ENCODE measurements around the gene PDZD2.

Gene PDZD2

GRCh38 chr5:31638748-31639418 lies at the start of gene PDZD2:
PDZD2 (plus strand) TSS chr5:31639131.
- no peaks in the 10 kb centered on the region for H3K36me3 ChIP-seq (replicated peaks; ENCODE audit: insufficient read depth, low read length)
- no peak within 1 kb of the TSS for H3K27ac ChIP-seq (ENCODE audit: low read length)
- peak; percentile 74 for DNase-seq
- no peaks in the 10 kb centered on the region for H3F3A ChIP-seq (ENCODE audit: insufficient read depth, low read length)
- TF ChIP-seq CTCF (IDR thresholded peaks at IDR 0.05; ENCODE audit: low read length), result peak; percentile 51
- TF ChIP-seq EZH2 (optimal IDR thresholded peaks at IDR 0.05; ENCODE audit: low read depth, low read length), result no peak
- H4K20me1 ChIP-seq (ENCODE audit: insufficient read depth, low read length), result no peaks in the 10 kb centered on the region
- no peaks in the 10 kb centered on the region for H3K9me2 ChIP-seq (replicated peaks; ENCODE audit: insufficient read depth, low read length)
- H3K4me1 ChIP-seq (ENCODE audit: low read length), result no peaks in the 10 kb centered on the region
- H3K9me3 ChIP-seq (replicated peaks; ENCODE audit: insufficient read depth, low read length), result no peaks in the 10 kb centered on the region
- no peaks in the 10 kb centered on the region for H3K79me2 ChIP-seq (ENCODE audit: low read length)
- no peaks in the 10 kb centered on the region for H3K27me3 ChIP-seq (replicated peaks; ENCODE audit: insufficient read depth, low read length)
- H3K9ac ChIP-seq (ENCODE audit: low read length), result peak within 1 kb of the TSS; percentile 67; the same call in 1 of the 2 replicates
- peak within 1 kb of the TSS; percentile 95 for H2AFZ ChIP-seq (ENCODE audit: low read length)
- peak within 1 kb of the TSS; percentile 91 for H3K4me2 ChIP-seq (ENCODE audit: low read depth, low read length)
- peak within 1 kb of the TSS; percentile 87 for H3K4me3 ChIP-seq (ENCODE audit: low read length)

DNA sequence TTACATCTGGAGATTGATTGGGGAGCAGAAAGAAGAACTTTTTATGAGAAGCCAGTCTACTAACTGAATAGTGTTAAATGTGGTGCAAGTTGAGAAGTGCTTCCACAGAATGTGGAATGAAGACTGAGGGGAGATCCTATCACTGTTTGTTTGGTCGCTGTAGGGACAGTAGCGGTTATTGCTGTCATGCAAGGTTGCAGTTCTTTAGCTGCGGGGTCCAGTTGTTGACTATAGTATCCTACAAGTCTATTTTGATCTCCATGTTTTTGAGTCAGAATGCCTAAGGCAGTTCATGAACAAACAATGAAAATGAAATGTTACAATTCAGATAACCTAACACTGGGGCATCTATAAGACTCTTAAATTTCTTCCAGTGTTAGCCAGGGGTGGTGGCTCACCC lies 45.3 kb upstream of the PDZD2 start:
- TF ChIP-seq EZH2phosphoT487 (IDR thresholded peaks at IDR 0.05; ENCODE audit: low read length), result no peak
- H3K9me3 ChIP-seq (replicated peaks; ENCODE audit: insufficient read depth, low read length), result no peaks in the 10 kb centered on the region

DNA sequence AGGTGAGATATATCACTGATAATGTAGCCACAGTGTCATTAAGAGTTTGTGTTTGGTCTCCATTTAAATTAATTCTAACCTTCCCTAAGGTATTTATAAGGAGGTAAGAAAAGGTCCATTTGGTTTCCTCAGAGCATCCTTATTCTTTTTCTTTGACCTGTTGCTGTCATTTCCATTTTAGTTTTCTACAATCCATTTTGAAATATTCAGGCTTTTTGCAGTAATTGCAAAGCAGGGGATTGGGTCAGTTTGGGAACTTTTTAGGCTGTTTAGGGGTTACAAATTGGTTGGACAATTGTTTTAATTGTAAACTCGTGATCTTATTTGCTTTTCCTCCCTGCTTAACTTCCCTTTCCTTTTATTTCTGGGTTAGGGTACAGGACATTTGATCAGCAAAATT lies 42.6 kb upstream of the PDZD2 start:
- Histone ChIP-seq H3K4me3 (ENCODE audit: low read length) (no peak overlapping the region), H3K9me2 (replicated peaks; ENCODE audit: insufficient read depth, low read length) (no peaks in the 10 kb centered on the region), H3K4me1 (ENCODE audit: low read length) (no peaks in the 10 kb centered on the region), H3K36me3 (replicated peaks; ENCODE audit: insufficient read depth, low read length) (no peaks in the 10 kb centered on the region), H3K27me3 (replicated peaks; ENCODE audit: insufficient read depth, low read length) (no peaks in the 10 kb centered on the region), H3K9ac (ENCODE audit: low read length) (no peak overlapping the region), H4K20me1 (ENCODE audit: insufficient read depth, low read length) (no peaks in the 10 kb centered on the region), H3F3A (ENCODE audit: insufficient read depth, low read length) (no peaks in the 10 kb centered on the region), H2AFZ (ENCODE audit: low read length) (no peak overlapping the region), H3K9me3 (replicated peaks; ENCODE audit: insufficient read depth, low read length) (no peaks in the 10 kb centered on the region), H3K4me2 (ENCODE audit: low read depth, low read length) (no peak overlapping the region), H3K79me2 (ENCODE audit: low read length) (no peaks in the 10 kb centered on the region), H3K27ac (ENCODE audit: low read length) (no peak overlapping the region)
- no peak for DNase-seq
- TF ChIP-seq CTCF (IDR thresholded peaks at IDR 0.05; ENCODE audit: low read length) (no peak), EZH2 (optimal IDR thresholded peaks at IDR 0.05; ENCODE audit: low read depth, low read length) (no peak), EZH2phosphoT487 (IDR thresholded peaks at IDR 0.05; ENCODE audit: low read length) (no peak)

More for the DNA sequence above, 45.3 kb upstream of the PDZD2 start:
- no peaks in the 10 kb centered on the region for H3K79me2 ChIP-seq (ENCODE audit: low read length)
- no peaks in the 10 kb centered on the region for H3K36me3 ChIP-seq (replicated peaks; ENCODE audit: insufficient read depth, low read length)
- H3K4me2 ChIP-seq (ENCODE audit: low read depth, low read length), result no peak overlapping the region
- no peaks in the 10 kb centered on the region for H3K4me1 ChIP-seq (ENCODE audit: low read length)
- no peak overlapping the region for H2AFZ ChIP-seq (ENCODE audit: low read length)
- H3K27me3 ChIP-seq (replicated peaks; ENCODE audit: insufficient read depth, low read length), result no peaks in the 10 kb centered on the region
- no peak overlapping the region for H3K9ac ChIP-seq (ENCODE audit: low read length)
- H3K4me3 ChIP-seq (ENCODE audit: low read length), result no peak overlapping the region
- no peaks in the 10 kb centered on the region for H3F3A ChIP-seq (ENCODE audit: insufficient read depth, low read length)
- no peak overlapping the region for H3K27ac ChIP-seq (ENCODE audit: low read length)
- DNase-seq, result no peak
- H3K9me2 ChIP-seq (replicated peaks; ENCODE audit: insufficient read depth, low read length), result no peaks in the 10 kb centered on the region
- H4K20me1 ChIP-seq (ENCODE audit: insufficient read depth, low read length), result no peaks in the 10 kb centered on the region

Measured in MM.1S (cell line).